ENCODE results near the gene HTR1D. TPM values are rescaled to one million over a fixed set of nuclear protein-coding genes. Genes with fewer than 3 reads are reported as not detected.
"Not testable (repeated sequence)": the region's sequence is repeated elsewhere in the genome, so short reads cannot be mapped to it uniquely, and the experiment has no call there.

Gene HTR1D, protein sequence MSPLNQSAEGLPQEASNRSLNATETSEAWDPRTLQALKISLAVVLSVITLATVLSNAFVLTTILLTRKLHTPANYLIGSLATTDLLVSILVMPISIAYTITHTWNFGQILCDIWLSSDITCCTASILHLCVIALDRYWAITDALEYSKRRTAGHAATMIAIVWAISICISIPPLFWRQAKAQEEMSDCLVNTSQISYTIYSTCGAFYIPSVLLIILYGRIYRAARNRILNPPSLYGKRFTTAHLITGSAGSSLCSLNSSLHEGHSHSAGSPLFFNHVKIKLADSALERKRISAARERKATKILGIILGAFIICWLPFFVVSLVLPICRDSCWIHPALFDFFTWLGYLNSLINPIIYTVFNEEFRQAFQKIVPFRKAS
- not detected for total RNA-seq

DNA sequence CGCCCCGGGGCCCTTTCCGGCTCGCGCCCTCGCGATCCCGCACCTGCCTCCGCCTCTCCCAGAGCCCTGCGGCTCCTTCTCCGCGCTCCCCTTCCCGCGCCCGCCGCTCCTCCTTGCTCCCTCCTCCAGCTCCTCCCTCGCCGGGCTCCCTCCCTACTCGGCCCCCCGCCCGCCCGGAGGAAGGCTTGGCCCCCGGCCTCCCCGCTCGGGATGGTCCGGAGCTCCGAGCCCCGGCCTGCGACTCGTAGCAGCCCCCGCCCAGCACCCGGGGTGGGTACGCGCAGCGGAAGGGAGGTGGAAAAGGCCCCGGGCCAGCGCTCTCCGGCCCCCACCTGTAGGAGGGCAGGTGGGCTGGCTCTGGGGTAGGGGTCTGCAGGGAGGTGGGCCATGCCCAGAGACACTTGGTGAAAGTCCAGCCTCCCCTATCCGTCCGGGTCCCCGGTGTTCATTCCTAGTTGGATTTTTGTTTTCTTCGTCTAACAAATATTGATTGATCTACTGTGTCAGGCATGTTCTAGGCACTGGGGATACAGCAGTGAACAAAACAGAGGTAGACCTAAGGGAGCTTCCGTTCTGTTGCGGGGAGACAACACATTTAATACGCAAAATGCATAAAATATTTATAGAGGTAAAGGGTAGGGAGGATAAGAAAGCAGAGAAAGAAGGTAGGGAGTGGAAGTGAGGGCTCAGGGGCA lies at the start of gene HTR1D:
TSS of gene HTR1D (minus strand) at position 82 of the 695 bp plus-strand sequence. CDS start 23,283 bp downstream, outside the sequence.
- H3K27me3 ChIP-seq: no peaks in the 10 kb centered on the region
- intact Hi-C loops (cut with DNase I): loop anchor here (5.0 kb wide), 1 partner anchor 60 kb away; no protein-coding TSS in a partner anchor

DNA sequence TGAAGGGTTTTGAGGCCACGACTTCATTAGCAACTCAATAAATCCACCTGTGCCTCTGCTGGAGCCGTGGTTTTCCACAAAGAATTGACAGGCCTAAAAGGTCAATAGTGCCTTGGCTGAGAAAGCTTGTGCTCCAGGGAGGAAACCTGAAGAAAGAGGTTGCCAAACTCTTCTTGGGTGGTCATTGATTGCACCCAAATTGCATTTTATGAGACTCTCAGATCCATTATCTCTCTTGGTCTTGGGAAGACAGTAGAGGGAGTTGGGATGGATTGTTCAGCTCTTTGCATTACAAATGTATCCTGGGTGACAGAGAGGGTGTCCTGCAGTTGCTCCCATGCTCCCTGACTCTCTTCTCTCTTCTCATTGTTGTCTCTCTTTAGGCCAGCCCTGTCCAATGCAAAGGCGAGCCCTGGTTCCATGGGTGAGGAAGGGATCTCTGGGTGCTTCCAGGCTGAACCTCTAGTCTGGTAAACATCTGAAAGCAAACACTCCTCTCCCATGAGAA lies 46.1 kb upstream of the HTR1D start:
- DNase-seq: no peak
- 65 to 66% methylated on average over 3 of the region's 3 CpGs for WGBS, 2 donors
- Histone ChIP-seq H3K36me3 (no peaks in the 10 kb centered on the region), H3K27me3 (no peaks in the 10 kb centered on the region), H3K4me3 (replicated peaks in 1 of 3) (no peak overlapping the region), H3K9me3 (no peaks in the 10 kb centered on the region), H3K27ac (no peak overlapping the region), H3K4me1 (no peaks in the 10 kb centered on the region)
- intact Hi-C loops (cut with DNase I): no loop called here
- TF ChIP-seq, protein P1, sequence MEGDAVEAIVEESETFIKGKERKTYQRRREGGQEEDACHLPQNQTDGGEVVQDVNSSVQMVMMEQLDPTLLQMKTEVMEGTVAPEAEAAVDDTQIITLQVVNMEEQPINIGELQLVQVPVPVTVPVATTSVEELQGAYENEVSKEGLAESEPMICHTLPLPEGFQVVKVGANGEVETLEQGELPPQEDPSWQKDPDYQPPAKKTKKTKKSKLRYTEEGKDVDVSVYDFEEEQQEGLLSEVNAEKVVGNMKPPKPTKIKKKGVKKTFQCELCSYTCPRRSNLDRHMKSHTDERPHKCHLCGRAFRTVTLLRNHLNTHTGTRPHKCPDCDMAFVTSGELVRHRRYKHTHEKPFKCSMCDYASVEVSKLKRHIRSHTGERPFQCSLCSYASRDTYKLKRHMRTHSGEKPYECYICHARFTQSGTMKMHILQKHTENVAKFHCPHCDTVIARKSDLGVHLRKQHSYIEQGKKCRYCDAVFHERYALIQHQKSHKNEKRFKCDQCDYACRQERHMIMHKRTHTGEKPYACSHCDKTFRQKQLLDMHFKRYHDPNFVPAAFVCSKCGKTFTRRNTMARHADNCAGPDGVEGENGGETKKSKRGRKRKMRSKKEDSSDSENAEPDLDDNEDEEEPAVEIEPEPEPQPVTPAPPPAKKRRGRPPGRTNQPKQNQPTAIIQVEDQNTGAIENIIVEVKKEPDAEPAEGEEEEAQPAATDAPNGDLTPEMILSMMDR (IDR thresholded peaks at IDR 0.05): no peak
- TF ChIP-seq POLR2A (IDR thresholded peaks at IDR 0.05): no peak

More for the DNA sequence above, at the start of gene HTR1D:
- H3K36me3 ChIP-seq: no peaks in the 10 kb centered on the region
- TF ChIP-seq, protein P1 (IDR thresholded peaks at IDR 0.05): no peak
- TF ChIP-seq POLR2A (IDR thresholded peaks at IDR 0.05): no peak
- no peak within 1 kb of the TSS for H3K27ac ChIP-seq
- WGBS, 2 donors: 5 to 9% methylated on average over 14 to 21 of the region's 45 CpGs
- DNase-seq: peak; percentile 7 to 9
- peaks cover 5 to 13% of the 10 kb centered on the region in 2 donors for H3K4me1 ChIP-seq
- no peaks in the 10 kb centered on the region for H3K9me3 ChIP-seq
- peak within 1 kb of the TSS in 1 of 3 donors; percentile 39 for H3K4me3 ChIP-seq (replicated peaks in 1 of 3)

DNA sequence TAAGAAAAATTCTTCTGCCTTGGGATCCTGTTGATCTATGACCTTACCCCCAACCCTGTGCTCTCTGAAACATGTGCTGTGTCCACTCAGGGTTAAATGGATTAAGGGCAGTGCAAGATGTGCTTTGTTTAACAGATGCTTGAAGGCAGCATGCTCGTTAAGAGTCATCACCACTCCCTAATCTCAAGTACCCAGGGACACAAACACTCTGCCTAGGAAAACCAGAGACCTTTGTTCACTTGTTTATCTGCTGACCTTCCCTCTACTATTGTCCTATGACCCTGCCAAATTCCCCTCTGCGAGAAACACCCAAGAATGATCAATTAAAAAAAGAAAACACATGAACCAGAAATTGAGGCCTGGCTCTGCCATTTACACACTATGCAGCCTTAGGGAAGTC lies 40.8 kb upstream of the HTR1D start:
- H3K27ac ChIP-seq; intact Hi-C loops (cut with DNase I); H3K27me3 ChIP-seq; H3K4me3 ChIP-seq (replicated peaks in 1 of 3); H3K36me3 ChIP-seq; DNase-seq; H3K4me1 ChIP-seq; H3K9me3 ChIP-seq: not testable (repeated sequence)
- WGBS, 2 donors: 86% methylated on average over 1 of the region's 2 CpGs

DNA sequence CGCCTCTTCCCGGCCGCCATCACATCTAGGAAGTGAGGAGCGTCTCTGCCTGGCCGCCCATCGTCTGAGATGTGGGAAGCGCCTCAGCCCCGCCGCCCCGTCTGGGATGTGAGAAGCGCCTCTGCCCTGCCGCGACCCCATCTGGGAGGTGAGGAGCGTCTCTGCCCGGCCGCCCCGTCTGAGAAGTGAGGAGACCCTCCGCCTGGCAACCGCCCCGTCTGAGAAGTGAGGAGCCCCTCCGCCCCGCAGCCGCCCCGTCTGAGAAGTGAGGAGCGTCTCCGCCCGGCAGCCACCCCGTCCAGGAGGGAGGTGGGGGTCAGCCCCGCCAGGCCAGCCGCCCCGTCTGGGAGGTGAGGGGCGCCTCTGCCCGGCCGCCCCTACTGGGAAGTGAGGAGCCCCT lies 40.1 kb upstream of the HTR1D start:
- H3K4me1 ChIP-seq; intact Hi-C loops (cut with DNase I); H3K36me3 ChIP-seq; H3K27me3 ChIP-seq; DNase-seq; H3K27ac ChIP-seq; H3K9me3 ChIP-seq; H3K4me3 ChIP-seq (replicated peaks in 1 of 3): not testable (repeated sequence)
- 97 to 98% methylated on average over 12 to 14 of the region's 34 CpGs for WGBS, 2 donors

DNA sequence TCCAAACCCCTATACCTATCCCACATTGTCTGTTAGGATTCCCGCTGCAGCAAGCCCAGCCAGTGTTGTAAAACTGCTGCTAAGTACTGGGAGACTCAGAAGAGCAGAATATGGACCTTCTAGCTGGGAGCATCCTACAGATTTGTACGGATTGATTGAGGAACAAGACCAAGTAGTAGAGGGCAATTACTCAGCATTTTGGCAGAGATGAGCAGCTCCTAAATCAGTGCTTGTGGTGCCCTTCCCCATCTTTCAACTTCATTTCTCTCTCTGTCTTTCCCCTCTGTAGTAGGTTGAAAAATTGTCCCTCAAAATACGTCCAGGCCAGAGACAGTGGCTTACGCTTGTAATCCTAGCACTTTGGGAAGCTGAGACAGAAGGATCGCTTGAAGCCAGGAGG lies 37.3 kb upstream of the HTR1D start:
- no peak for DNase-seq
- Histone ChIP-seq H3K27ac (no peak overlapping the region), H3K9me3 (no peaks in the 10 kb centered on the region), H3K36me3 (no peaks in the 10 kb centered on the region), H3K4me3 (replicated peaks in 1 of 3) (no peak overlapping the region), H3K27me3 (no peaks in the 10 kb centered on the region), H3K4me1 (no peaks in the 10 kb centered on the region)
- TF ChIP-seq, protein P1 (IDR thresholded peaks at IDR 0.05): no peak
- no peak for TF ChIP-seq POLR2A (IDR thresholded peaks at IDR 0.05)
- WGBS, 2 donors: 91% methylated on average over 5 of the region's 5 CpGs
- intact Hi-C loops (cut with DNase I): no loop called here

DNA sequence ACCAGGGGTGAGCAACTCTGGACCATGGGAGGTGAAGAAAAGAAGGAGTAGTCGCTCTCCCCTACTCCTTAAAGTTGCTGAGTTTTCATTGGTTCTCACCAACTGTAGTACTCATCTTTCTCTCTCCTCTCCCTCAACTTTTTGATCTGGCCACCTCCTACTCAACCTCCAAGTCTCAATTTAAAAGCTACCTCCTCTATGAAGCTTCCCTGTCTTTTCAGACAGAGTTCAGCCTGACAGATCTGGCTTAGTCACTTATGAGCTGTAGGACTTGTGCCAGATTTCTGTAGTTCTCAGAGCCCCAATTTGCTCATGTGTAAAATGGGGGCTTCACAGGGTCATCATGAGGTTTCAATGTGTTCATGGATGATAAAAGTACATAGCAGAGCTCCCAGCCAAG lies 34.5 kb upstream of the HTR1D start:
- TF ChIP-seq POLR2A (IDR thresholded peaks at IDR 0.05): no peak
- TF ChIP-seq, protein P1 (IDR thresholded peaks at IDR 0.05): no peak
- Histone ChIP-seq H3K27ac (no peak overlapping the region), H3K4me3 (replicated peaks in 1 of 3) (no peak overlapping the region), H3K4me1 (no peaks in the 10 kb centered on the region), H3K36me3 (no peaks in the 10 kb centered on the region), H3K9me3 (no peaks in the 10 kb centered on the region), H3K27me3 (no peaks in the 10 kb centered on the region)
- no peak for DNase-seq
- 96 to 97% methylated on average over 1 of the region's 1 CpG for WGBS, 2 donors
- intact Hi-C loops (cut with DNase I): no loop called here

All from thyroid gland (tissue), 4 donors.